Thyroid gland (tissue), 4 donors: ENCODE results near the gene SURF2. TPM values are rescaled to one million over a fixed set of nuclear protein-coding genes. Genes with fewer than 3 reads are reported as not detected.
A peak's percentile ranks its signal among the peaks of the same experiment; 100 is the strongest.
"Not testable (repeated sequence)": the region's sequence is repeated elsewhere in the genome, so short reads cannot be mapped to it uniquely, and the experiment has no call there.

Source experiments
- DNase-seq, 2 donors: peaks; one replicate each; pipeline ENCODE4 v3.0.0-alpha.2; 2019
- H3K27ac ChIP-seq, 3 donors: fragments of 200-600 bp; sonication (generic); 1 replicate in 2 of 3; 2 replicates in 1 of 3; pipeline ENCODE4 v1.5.1; 2016 to 2019; ENCODE audit warnings: mild to moderate bottlenecking in 1 of 3, moderate library complexity in 1 of 3
- H3K27me3 ChIP-seq: fragments of 200-600 bp; sonication (generic); one replicate; pipeline ENCODE4 v1.5.1; 2019
- H3K36me3 ChIP-seq, 2 donors: fragments of 200-600 bp; sonication (generic); one replicate each; pipeline ENCODE4 v1.5.1; 2016 to 2019
- H3K4me1 ChIP-seq, 2 donors: fragments of 200-600 bp; sonication (generic); one replicate each; pipeline ENCODE4 v1.5.1; 2017 to 2019
- H3K4me3 ChIP-seq, 3 donors: fragments of 200-600 bp; sonication (generic); replicated peaks in 1 of 3; 1 replicate in 2 of 3; 2 replicates in 1 of 3; pipeline ENCODE4 v1.5.1; 2016; ENCODE audit warnings: mild to moderate bottlenecking in 1 of 3
- H3K9me3 ChIP-seq: fragments of 200-600 bp; sonication (generic); one replicate; pipeline ENCODE4 v1.5.1; 2017
- POLR2A ChIP-seq, 2 donors: fragments of 450-650 bp; IDR thresholded peaks; one replicate each; pipeline ENCODE4 v1.6.1; 2017; ENCODE audit warnings: antibody characterized with exemption in 2 of 2, mild to moderate bottlenecking in 2 of 2, moderate library complexity in 1 of 2
- WGBS, 2 donors: methylation state at CpG; one replicate each; pipeline ENCODE4 v1.1.5; 2017; 5-methylcytosine and 5-hydroxymethylcytosine counted together
- intact Hi-C: fragments of 100-400 bp; cut with DNase I; formaldehyde crosslinking; loops from one replicate; pipeline ENCODE4 v1.15.1; 2023
- total RNA-seq, 4 donors: library from RNA; depleted of rRNA; stranded (reverse); fragments of >200 nt; gene quantifications; one replicate each; pipeline ENCODE4 v1.2.3, GENCODE V29; 2016
- TF ChIP-seq, protein P1 (sequence below), 6 experiments: fragments of 200-600 bp in 3 of 6; fragments of 450-650 bp in 3 of 6; sonication (generic) in 3 of 6; IDR thresholded peaks; one replicate each; pipeline ENCODE4 v1.5.1; 2016 to 2019; ENCODE audit warnings: antibody characterized with exemption in 6 of 6, mild to moderate bottlenecking in 2 of 6, inconsistent platforms in 1 of 6, moderate library complexity in 1 of 6

The SURF2 gene
- total RNA-seq, 4 donors from 2014 or later, result 26.2 to 42.7 (median 31.6) TPM

DNA sequence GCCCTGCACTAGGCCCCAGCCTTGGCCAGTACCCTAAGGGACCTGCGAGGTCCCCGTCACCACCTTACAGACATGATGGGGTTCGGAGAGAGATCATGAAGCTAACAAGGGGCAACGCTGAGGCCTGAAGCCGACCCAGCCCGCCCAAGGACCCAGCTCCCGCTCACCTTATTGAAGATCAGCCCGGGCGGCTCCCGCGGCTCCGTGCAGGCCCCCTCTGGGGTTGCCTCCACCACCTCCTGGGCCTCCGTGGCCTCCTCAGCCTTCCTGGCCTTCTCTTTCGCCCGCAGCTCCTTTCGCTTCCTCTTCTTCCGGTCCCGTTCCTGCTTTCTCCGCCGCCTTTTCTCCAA, 24.0 kb upstream of the SURF2 start:
- Histone ChIP-seq H3K27ac (no peak overlapping the region), H3K36me3 (peaks cover 39 to 40% of the 10 kb centered on the region in 2 donors), H3K4me1 (peaks cover 16 to 34% of the 10 kb centered on the region in 2 donors), H3K4me3 (no peak overlapping the region), H3K9me3 (no peaks in the 10 kb centered on the region), H3K27me3 (no peaks in the 10 kb centered on the region)
- TF ChIP-seq, protein P1, sequence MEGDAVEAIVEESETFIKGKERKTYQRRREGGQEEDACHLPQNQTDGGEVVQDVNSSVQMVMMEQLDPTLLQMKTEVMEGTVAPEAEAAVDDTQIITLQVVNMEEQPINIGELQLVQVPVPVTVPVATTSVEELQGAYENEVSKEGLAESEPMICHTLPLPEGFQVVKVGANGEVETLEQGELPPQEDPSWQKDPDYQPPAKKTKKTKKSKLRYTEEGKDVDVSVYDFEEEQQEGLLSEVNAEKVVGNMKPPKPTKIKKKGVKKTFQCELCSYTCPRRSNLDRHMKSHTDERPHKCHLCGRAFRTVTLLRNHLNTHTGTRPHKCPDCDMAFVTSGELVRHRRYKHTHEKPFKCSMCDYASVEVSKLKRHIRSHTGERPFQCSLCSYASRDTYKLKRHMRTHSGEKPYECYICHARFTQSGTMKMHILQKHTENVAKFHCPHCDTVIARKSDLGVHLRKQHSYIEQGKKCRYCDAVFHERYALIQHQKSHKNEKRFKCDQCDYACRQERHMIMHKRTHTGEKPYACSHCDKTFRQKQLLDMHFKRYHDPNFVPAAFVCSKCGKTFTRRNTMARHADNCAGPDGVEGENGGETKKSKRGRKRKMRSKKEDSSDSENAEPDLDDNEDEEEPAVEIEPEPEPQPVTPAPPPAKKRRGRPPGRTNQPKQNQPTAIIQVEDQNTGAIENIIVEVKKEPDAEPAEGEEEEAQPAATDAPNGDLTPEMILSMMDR (IDR thresholded peaks at IDR 0.05), result no peak
- TF ChIP-seq POLR2A (IDR thresholded peaks at IDR 0.05), result no peak
- intact Hi-C loops, result loop anchor here (5.0 kb wide), 1 partner anchor 145 kb away; no protein-coding TSS in a partner anchor
- DNase-seq, result no peak
- WGBS, 2 donors, result 85 to 91% methylated on average over 20 of the region's 20 CpGs

DNA sequence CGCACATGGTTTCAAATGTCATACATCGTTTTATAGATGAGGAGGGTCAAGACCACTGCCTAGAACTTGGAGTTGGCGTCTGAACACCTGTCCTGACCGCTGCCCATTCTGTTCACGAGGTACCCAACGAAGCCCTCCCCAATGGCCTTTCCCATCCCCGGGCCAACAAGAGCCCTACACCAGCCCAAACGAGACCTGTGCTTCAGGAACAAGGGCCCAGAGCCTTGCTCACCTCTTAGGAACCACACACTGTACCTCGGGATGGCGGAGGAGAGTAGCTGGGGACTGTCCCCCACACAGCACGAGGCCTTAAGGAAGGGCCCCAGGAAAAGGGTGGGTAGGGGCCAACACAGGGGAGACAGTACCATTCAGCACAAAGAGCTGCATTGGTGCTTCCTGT, 23.3 kb upstream of the SURF2 start:
- H3K9me3 ChIP-seq, result no peaks in the 10 kb centered on the region
- TF ChIP-seq, protein P1 (IDR thresholded peaks at IDR 0.05), result no peak
- TF ChIP-seq POLR2A (IDR thresholded peaks at IDR 0.05), result no peak
- H3K4me3 ChIP-seq, result no peak overlapping the region
- peaks cover 16 to 27% of the 10 kb centered on the region in 2 donors for H3K4me1 ChIP-seq
- H3K27ac ChIP-seq, result no peak overlapping the region
- intact Hi-C loops, result loop anchor here (5.0 kb wide), 1 partner anchor 146 kb away; no protein-coding TSS in a partner anchor
- no peaks in the 10 kb centered on the region for H3K27me3 ChIP-seq
- 94 to 98% methylated on average over 9 to 11 of the region's 11 CpGs for WGBS, 2 donors
- peaks cover 39 to 40% of the 10 kb centered on the region in 2 donors for H3K36me3 ChIP-seq
- no peak for DNase-seq

DNA sequence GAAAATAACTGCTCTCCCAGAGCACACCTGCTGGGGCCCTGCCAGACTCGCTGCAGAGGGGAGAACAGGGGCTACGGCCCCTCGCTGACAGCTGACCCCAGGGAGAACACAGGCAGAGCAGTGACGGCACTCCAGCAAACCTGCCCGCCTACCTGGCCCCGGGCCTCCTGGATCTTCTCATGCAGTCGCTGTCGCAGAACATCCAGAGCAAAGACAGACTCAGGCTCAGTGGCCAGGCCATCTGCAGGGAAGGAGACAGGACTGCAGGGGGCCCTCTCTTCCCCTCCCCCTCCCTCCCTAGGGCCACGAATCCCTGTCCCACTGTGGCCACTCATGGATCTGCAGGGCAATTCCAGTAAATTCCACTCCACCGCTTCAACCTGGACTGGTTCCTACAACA, 22.8 kb upstream of the SURF2 start:
- DNase-seq, result no peak
- Histone ChIP-seq H3K9me3 (no peaks in the 10 kb centered on the region), H3K4me1 (peaks cover 16 to 22% of the 10 kb centered on the region in 2 donors), H3K4me3 (no peak overlapping the region), H3K27me3 (no peaks in the 10 kb centered on the region), H3K36me3 (peaks cover 39 to 40% of the 10 kb centered on the region in 2 donors), H3K27ac (no peak overlapping the region)
- intact Hi-C loops, result loop anchor here (5.0 kb wide), 1 partner anchor 146 kb away; no protein-coding TSS in a partner anchor
- 80 to 97% methylated on average over 5 to 8 of the region's 10 CpGs for WGBS, 2 donors
- no peak for TF ChIP-seq POLR2A (IDR thresholded peaks at IDR 0.05)
- TF ChIP-seq, protein P1 (IDR thresholded peaks at IDR 0.05), result no peak

- no peak for DNase-seq
Observed at GRCh38 chr9:133334161-133334560, 22.2 kb upstream of the SURF2 start.

GRCh38 chr9:133334888-133335287, 21.5 kb upstream of the SURF2 start:
- peaks cover 39 to 44% of the 10 kb centered on the region in 2 donors for H3K36me3 ChIP-seq

More at GRCh38 chr9:133334161-133334560, 22.2 kb upstream of the SURF2 start:
- WGBS, 2 donors, result 94 to 97% methylated on average over 6 of the region's 6 CpGs
- intact Hi-C loops, result loop anchor here (5.0 kb wide), 1 partner anchor 147 kb away; no protein-coding TSS in a partner anchor
- Histone ChIP-seq H3K9me3 (no peaks in the 10 kb centered on the region), H3K4me1 (peaks cover 16 to 21% of the 10 kb centered on the region in 2 donors), H3K4me3 (no peak overlapping the region), H3K27ac (no peak overlapping the region), H3K27me3 (no peaks in the 10 kb centered on the region), H3K36me3 (peaks cover 39 to 40% of the 10 kb centered on the region in 2 donors)
- no peak for TF ChIP-seq POLR2A (IDR thresholded peaks at IDR 0.05)
- TF ChIP-seq, protein P1 (IDR thresholded peaks at IDR 0.05), result no peak

More at GRCh38 chr9:133334888-133335287, 21.5 kb upstream of the SURF2 start:
- whole genome bisulfite sequencing, 2 donors, result 82% methylated on average over 11 of the region's 11 CpGs
- Histone ChIP-seq H3K4me3 (peak overlapping the region in 1 of 3 donors; percentile 90), H3K4me1 (peaks cover 16 to 21% of the 10 kb centered on the region in 2 donors)
- intact Hi-C loops, result loop anchor here (5.0 kb wide), 2 partner anchors 42 to 148 kb away; partner anchors contain the start of genes STKLD1 and SURF4
- H3K9me3 ChIP-seq, H3K27me3 ChIP-seq, H3K27ac ChIP-seq, DNase-seq: not testable (repeated sequence)
